ENCODE results near the gene COX11. TPM values are rescaled to one million over a fixed set of nuclear protein-coding genes. Genes with fewer than 3 reads are reported as not detected.

The COX11 gene
- total RNA-seq: 33.3 and 59.1 TPM in 2 replicates

GRCh38 chr17:54968262-54968987 lies at the start of gene COX11, which contains the start of gene STXBP4:
TSS of gene COX11 (minus strand) at chr17:54968654. CDS start at chr17:54968646, 8 bp downstream.
TSS of gene STXBP4 (plus strand) at chr17:54968765. CDS start at chr17:54986220, 17,455 bp downstream.
- Histone ChIP-seq H3K4me3 (ENCODE audit: low read depth, low read length) (peak within 1 kb of the TSS; percentile 62), H3K36me3 (ENCODE audit: control insufficient read depth, insufficient read depth, low read length) (no peaks in the 10 kb centered on the region), H3K27me3 (ENCODE audit: control insufficient read depth, insufficient read depth, low read length) (no peaks in the 10 kb centered on the region)
- peak; percentile 88 for DNase-seq (ENCODE audit: low read depth)
- TF ChIP-seq CTCF (IDR thresholded peaks at IDR 0.05; ENCODE audit: insufficient read depth, low read length, poor library complexity, severe bottlenecking): peak; percentile 60

- peak; percentile 37 for TF ChIP-seq CTCF (IDR thresholded peaks at IDR 0.05; ENCODE audit: insufficient read depth, low read length, poor library complexity, severe bottlenecking)
- DNase-seq (ENCODE audit: low read depth): no peak
- no peaks in the 10 kb centered on the region for H3K27me3 ChIP-seq (ENCODE audit: control insufficient read depth, insufficient read depth, low read length)
- H3K4me3 ChIP-seq (ENCODE audit: low read depth, low read length): no peak overlapping the region
- H3K36me3 ChIP-seq (ENCODE audit: control insufficient read depth, insufficient read depth, low read length): no peaks in the 10 kb centered on the region
Measured at GRCh38 chr17:55005520-55005919, 37.1 kb upstream of the COX11 start.

- Histone ChIP-seq H3K4me3 (ENCODE audit: low read depth, low read length) (no peak overlapping the region), H3K27me3 (ENCODE audit: control insufficient read depth, insufficient read depth, low read length) (no peaks in the 10 kb centered on the region), H3K36me3 (ENCODE audit: control insufficient read depth, insufficient read depth, low read length) (no peaks in the 10 kb centered on the region)
- no peak for DNase-seq (ENCODE audit: low read depth)
- no peak for TF ChIP-seq CTCF (IDR thresholded peaks at IDR 0.05; ENCODE audit: insufficient read depth, low read length, poor library complexity, severe bottlenecking)
Measured at GRCh38 chr17:55004484-55004883, 36.0 kb upstream of the COX11 start.

- no peak for TF ChIP-seq CTCF (IDR thresholded peaks at IDR 0.05; ENCODE audit: insufficient read depth, low read length, poor library complexity, severe bottlenecking)
- Histone ChIP-seq H3K4me3 (ENCODE audit: low read depth, low read length) (no peak overlapping the region), H3K36me3 (ENCODE audit: control insufficient read depth, insufficient read depth, low read length) (no peaks in the 10 kb centered on the region), H3K27me3 (ENCODE audit: control insufficient read depth, insufficient read depth, low read length) (no peaks in the 10 kb centered on the region)
- no peak for DNase-seq (ENCODE audit: low read depth)
Measured at GRCh38 chr17:55002458-55002857, 34.0 kb upstream of the COX11 start.

- TF ChIP-seq CTCF (IDR thresholded peaks at IDR 0.05; ENCODE audit: insufficient read depth, low read length, poor library complexity, severe bottlenecking): no peak
- DNase-seq (ENCODE audit: low read depth): no peak
- Histone ChIP-seq H3K4me3 (ENCODE audit: low read depth, low read length) (no peak overlapping the region), H3K36me3 (ENCODE audit: control insufficient read depth, insufficient read depth, low read length) (no peaks in the 10 kb centered on the region), H3K27me3 (ENCODE audit: control insufficient read depth, insufficient read depth, low read length) (no peaks in the 10 kb centered on the region)
Measured at GRCh38 chr17:54996441-54996840, 28.0 kb upstream of the COX11 start.
